ENCODE data around the gene ANGEL1. TPM values are rescaled to one million over a fixed set of nuclear protein-coding genes. Genes with fewer than 3 reads are reported as not detected.

Gene ANGEL1
- total RNA-seq, 1 donor from 2014 or later: 14.8 TPM

DNA sequence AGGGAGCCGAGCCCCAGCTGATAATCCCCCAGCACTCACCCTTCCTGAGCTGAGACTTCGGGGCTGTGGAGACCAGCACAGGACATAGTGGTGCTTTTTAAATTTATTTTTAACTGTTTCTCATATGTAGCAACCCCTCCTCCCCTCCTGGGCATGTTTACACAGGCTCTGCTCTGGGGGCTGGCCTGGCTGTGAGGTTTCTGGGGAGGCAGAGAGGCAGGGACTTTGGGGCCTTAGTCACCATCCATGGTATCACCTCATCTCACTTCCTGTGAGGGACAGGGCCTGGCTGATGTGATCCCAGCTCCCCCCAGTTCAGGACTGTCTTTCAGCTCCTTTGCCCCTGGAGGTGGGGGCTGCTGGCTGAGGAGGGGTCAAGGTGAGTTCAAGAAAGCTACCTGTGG is 31.0 kb downstream of the ANGEL1 start:
- Mint-ChIP-seq H3K4me1 (ENCODE audit: low read depth) (peaks cover 49% of the 10 kb centered on the region), H3K9me3 (no peaks in the 10 kb centered on the region), H3K36me3 (ENCODE audit: low read depth) (peaks cover 20% of the 10 kb centered on the region), H3K4me3 (no peak overlapping the region), H3K27me3 (ENCODE audit: insufficient read depth) (no peaks in the 10 kb centered on the region), H3K27ac (peak overlapping the region; percentile 28)
- no peak for DNase-seq (ENCODE audit: low spot score)
- intact Hi-C loops (cut with micrococcal nuclease): loop anchor here (1.0 to 2.0 kb wide), 2 partner anchors 13 to 31 kb away; partner anchors contain the start of gene ANGEL1

DNA sequence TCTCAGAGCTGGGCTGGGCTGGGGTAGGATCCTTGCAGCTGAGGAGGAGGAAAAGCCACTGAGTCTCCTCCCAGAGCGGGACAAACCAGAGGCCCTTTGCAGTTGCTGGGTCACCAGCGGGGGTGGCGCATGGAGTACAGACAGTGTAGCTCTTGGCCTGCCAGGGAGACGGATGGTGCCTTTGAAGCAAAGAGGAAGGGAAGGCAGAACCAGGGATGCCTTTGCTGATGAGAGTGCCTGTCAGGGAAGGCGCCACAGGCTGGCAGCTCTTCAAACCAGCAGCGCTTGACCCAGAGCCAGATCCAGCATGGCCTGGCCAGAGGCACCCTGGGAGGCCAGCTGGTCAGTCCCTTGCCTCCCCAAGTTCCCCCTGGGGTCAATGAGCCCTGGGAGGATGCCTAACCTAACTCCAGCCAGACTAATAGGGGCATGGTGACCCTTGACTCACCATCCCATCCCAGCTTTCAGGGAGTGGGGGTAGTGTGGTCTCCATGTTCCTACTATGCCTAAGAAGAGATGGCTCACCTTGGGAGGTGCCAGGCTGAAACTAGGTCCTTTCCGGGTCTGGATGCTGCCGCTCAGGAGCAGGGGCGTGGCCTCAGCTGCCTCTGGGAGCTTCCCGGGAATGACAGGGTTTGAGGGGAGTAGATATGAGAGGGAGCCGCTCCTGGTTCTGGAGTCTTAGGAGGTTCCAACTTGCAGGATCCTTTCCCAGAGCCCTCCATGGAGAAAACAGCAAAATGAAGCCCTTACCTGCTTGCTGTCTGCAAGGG is 31.6 kb downstream of the ANGEL1 start:
- DNase-seq (ENCODE audit: low spot score): no peak
- Mint-ChIP-seq H3K9me3 (no peaks in the 10 kb centered on the region), H3K27ac (peak overlapping the region; percentile 52), H3K36me3 (ENCODE audit: low read depth) (peaks cover 20% of the 10 kb centered on the region), H3K4me1 (ENCODE audit: low read depth) (peaks cover 49% of the 10 kb centered on the region), H3K27me3 (ENCODE audit: insufficient read depth) (no peaks in the 10 kb centered on the region), H3K4me3 (no peak overlapping the region)
- intact Hi-C loops (cut with micrococcal nuclease): no loop called here

DNA sequence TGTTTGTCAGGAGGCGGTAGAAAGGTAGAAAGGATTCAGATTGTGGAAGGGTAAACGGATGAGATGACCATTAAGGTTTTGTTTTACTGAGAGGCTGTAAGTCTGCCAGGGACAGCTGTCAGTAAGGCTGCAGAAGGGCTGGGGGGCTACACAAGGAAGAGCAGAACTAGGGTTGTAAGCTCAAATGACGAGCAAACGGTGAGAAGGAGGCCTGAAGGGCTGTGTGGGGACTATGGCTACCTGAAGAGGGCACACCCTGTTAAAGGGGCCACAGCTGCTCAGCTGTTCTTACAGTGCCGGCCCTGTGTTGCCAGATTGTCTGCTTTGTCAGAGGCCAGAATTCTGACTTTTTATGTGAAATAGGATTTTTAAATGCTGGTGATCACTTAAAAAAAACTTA is 32.3 kb downstream of the ANGEL1 start:
- no peak for DNase-seq (ENCODE audit: low spot score)
- Mint-ChIP-seq H3K27me3 (ENCODE audit: insufficient read depth) (no peaks in the 10 kb centered on the region), H3K27ac (peak overlapping the region; percentile 31), H3K9me3 (no peaks in the 10 kb centered on the region), H3K4me1 (ENCODE audit: low read depth) (peaks cover 49% of the 10 kb centered on the region), H3K4me3 (no peak overlapping the region), H3K36me3 (ENCODE audit: low read depth) (peaks cover 18% of the 10 kb centered on the region)
- intact Hi-C loops (cut with micrococcal nuclease): no loop called here

DNA sequence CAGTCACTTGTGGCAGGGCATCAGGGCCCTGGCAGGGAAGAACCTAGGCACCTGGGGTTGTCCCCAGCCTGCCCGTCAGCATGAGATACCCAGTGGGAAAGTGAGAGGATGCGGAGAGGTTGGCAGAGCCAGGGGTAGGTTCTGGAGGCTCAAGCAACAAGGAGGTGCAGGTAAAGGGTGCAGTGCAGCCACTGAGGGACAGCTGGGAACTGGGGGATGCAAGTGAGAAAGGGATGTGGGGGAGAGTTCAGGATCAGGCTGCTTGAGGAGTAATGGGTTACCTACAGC is 32.7 kb downstream of the ANGEL1 start:
- Mint-ChIP-seq H3K36me3 (ENCODE audit: low read depth) (peaks cover 18% of the 10 kb centered on the region), H3K27me3 (ENCODE audit: insufficient read depth) (no peaks in the 10 kb centered on the region), H3K4me3 (no peak overlapping the region), H3K4me1 (ENCODE audit: low read depth) (peaks cover 49% of the 10 kb centered on the region), H3K9me3 (no peaks in the 10 kb centered on the region), H3K27ac (peak overlapping the region; percentile 31)
- no peak for DNase-seq (ENCODE audit: low spot score)
- intact Hi-C loops (cut with micrococcal nuclease): no loop called here

DNA sequence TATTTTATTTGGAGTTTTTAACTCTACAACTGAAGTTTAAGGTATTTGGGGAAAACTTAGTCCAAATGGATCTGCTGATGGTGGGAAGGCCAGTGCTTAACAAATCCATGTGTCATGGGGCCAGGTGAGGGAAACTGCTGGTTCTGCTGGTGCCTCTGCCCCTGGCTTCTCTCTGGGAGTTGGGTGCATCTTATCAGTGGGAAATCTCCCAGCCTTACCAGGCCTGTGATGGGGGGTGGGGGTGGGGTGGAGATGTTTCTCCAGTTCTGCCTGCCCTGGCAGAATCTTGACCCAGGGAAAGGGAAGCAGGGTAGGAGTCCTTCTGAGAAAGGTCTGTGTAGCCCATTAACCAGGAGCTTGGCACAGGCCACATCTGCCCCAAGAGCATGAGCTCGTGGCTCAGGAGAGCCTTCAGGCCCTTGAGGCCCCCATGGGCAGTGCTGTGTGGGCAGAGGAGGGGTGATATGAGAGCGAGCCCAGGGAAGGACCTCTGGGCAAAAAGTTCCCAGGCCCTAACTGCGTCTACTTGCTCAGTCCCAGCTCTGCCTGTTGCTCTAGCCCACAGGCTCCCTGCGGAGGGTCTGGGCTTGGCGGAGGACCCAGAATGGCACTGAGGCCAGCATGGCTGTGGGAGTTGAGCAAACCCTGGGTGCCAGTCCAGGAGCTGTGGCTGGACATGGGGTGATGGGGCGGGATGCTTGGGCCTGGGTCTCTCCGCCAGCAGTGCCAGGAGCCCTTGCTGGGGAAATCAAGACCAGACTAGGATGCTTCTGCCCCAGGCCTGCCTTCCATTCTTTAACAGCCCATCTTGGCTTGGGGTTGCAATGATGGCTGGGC is 33.2 kb downstream of the ANGEL1 start:
- Mint-ChIP-seq H3K4me3 (no peak overlapping the region), H3K27ac (no peak overlapping the region)

DNA sequence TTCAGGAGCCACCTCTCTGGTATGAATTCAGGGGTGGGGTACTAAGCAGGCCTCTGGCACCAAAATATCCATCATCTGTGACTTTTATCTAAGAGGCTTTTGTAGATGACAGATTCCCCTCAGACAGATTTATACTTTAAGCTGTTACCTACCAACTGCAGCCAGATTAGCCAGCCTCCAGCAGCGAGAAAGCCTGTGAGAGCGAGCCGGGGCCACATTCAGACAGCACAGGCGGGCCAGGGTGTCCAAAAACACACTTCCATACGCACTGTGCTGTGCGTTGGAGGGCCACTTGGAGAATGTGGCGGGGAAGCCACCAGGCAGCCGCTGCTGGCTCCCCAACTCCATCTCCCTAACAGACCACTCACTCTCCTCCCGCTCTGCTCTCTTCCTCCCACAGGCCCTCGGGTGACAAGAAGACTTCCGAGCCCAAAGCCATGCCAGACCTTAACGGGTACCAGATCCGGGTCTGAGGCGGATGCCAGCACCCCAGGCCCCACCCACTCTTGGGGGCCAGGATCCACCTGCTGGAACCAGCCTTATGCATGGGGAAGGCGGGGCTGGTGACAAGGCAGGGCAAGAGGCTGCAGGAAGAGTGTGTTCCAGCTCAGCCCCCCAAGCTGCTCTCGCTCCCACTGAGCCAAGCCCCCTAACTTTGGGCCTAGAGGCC is 34.0 kb downstream of the ANGEL1 start:
- intact Hi-C loops (cut with micrococcal nuclease): no loop called here
- Mint-ChIP-seq H3K4me3 (no peak overlapping the region), H3K36me3 (ENCODE audit: low read depth) (peaks cover 16% of the 10 kb centered on the region), H3K9me3 (no peaks in the 10 kb centered on the region), H3K4me1 (ENCODE audit: low read depth) (peaks cover 43% of the 10 kb centered on the region), H3K27me3 (ENCODE audit: insufficient read depth) (no peaks in the 10 kb centered on the region), H3K27ac (no peak overlapping the region)
- DNase-seq (ENCODE audit: low spot score): no peak

More for the DNA sequence above, 33.2 kb downstream of the ANGEL1 start:
- Mint-ChIP-seq H3K4me1 (ENCODE audit: low read depth) (peaks cover 47% of the 10 kb centered on the region), H3K27me3 (ENCODE audit: insufficient read depth) (no peaks in the 10 kb centered on the region), H3K9me3 (no peaks in the 10 kb centered on the region), H3K36me3 (ENCODE audit: low read depth) (peaks cover 16% of the 10 kb centered on the region)
- DNase-seq (ENCODE audit: low spot score): no peak
- intact Hi-C loops (cut with micrococcal nuclease): no loop called here

DNA sequence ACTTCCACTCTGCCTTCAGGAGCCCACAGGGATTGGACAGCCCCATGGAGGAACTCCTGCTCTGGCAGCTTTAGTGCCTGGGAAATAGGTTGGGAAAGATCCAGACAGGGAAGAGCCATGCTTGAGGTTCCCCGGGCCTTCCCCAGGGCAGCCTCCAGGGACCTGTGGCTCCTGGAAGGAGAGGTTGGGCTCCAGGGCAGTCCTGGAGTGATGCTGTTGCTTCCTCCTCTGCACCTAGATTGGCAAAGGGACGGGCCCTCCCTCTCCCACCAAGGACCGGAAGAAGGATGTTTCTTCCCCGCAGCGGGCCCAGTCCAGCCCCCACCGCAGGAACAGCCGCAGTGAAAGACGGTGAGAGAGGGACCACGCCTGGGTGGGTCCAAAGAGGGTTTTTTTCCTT is 35.0 kb downstream of the ANGEL1 start:
- H3K36me3 Mint-ChIP-seq (ENCODE audit: low read depth): peaks cover 12% of the 10 kb centered on the region
- no peak for DNase-seq (ENCODE audit: low spot score)
- H3K4me3 Mint-ChIP-seq: no peak overlapping the region
- H3K27me3 Mint-ChIP-seq (ENCODE audit: insufficient read depth): no peaks in the 10 kb centered on the region
- no peaks in the 10 kb centered on the region for H3K9me3 Mint-ChIP-seq
- H3K4me1 Mint-ChIP-seq (ENCODE audit: low read depth): peaks cover 39% of the 10 kb centered on the region
- intact Hi-C loops (cut with micrococcal nuclease): no loop called here
- no peak overlapping the region for H3K27ac Mint-ChIP-seq

DNA sequence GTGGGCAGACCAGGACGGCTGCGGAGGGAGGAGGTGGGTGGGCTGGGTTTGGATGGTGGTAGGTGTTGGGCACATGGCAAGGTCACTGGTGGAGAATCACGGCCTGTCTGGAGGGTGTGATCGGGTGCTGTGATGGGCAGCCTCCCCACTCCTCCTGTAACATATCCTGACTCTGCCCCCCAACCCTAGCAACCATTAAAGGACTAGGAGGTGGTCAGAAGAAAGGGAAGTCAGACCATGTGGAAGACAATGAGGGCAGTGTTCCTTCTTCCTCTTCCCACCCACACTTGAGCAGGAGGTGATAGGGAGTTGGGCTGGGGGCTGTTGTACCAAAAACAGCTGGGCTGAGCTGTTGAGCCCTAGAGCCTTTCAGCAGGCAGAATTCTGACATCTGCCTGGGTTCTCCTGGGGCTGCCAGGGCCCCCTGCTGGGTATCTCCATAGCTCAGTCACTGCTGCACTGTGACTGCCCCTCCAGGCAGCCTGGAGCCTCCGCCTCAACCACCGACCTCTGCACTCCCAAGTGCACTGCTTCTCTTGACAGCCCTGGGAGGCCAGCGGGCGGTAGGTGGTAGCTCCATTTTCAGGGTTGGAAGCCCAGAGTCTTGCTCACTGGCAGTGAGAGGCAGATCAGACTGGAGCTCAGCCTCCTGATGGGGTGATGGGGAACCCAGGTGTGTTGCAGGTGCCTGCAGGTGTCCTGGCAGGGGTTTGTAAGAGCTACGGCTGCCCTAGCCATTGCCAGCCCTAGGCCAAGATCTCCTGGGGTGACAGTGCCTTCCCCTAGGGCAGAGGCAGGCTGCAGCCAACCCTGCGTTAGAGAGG is 36.0 kb downstream of the ANGEL1 start:
- H3K4me1 Mint-ChIP-seq (ENCODE audit: low read depth): peaks cover 28% of the 10 kb centered on the region
- no peaks in the 10 kb centered on the region for H3K9me3 Mint-ChIP-seq
- H3K36me3 Mint-ChIP-seq (ENCODE audit: low read depth): peaks cover 10% of the 10 kb centered on the region
- H3K27ac Mint-ChIP-seq: no peak overlapping the region
- DNase-seq (ENCODE audit: low spot score): no peak
- no peaks in the 10 kb centered on the region for H3K27me3 Mint-ChIP-seq (ENCODE audit: insufficient read depth)
- no peak overlapping the region for H3K4me3 Mint-ChIP-seq
- intact Hi-C loops (cut with micrococcal nuclease): no loop called here

DNA sequence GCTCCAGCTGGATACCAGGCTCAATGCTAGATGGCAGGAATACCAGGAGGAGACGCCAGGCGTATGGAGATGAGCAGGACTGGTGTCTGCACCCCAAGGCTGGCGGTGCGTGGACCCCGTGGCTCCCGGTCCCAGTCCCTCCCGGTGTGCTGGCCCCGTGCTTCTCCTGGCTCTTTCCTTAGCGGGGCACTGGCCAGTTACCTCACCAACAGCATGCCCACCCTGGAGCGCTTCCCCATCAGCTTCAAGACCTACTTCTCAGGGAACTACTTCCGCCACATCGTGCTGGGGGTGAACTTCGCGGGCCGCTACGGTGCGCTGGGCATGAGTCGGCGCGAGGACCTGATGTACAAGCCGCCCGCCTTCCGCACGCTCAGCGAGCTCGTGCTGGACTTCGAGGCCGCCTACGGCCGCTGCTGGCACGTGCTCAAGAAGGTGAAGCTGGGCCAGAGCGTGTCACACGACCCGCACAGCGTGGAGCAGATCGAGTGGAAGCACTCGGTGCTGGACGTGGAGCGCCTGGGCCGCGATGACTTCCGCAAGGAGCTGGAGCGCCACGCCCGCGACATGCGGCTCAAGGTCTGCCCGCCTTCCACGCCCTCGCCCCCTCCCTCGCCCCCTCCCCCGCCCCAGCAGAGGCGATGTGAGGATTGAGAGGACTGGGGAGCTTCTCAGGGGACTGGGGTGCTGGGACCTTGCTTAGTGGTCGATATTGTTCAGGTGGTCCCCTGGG is 36.8 kb downstream of the ANGEL1 start:
- intact Hi-C loops (cut with micrococcal nuclease): no loop called here
- peaks cover 10% of the 10 kb centered on the region for H3K36me3 Mint-ChIP-seq (ENCODE audit: low read depth)

DNA sequence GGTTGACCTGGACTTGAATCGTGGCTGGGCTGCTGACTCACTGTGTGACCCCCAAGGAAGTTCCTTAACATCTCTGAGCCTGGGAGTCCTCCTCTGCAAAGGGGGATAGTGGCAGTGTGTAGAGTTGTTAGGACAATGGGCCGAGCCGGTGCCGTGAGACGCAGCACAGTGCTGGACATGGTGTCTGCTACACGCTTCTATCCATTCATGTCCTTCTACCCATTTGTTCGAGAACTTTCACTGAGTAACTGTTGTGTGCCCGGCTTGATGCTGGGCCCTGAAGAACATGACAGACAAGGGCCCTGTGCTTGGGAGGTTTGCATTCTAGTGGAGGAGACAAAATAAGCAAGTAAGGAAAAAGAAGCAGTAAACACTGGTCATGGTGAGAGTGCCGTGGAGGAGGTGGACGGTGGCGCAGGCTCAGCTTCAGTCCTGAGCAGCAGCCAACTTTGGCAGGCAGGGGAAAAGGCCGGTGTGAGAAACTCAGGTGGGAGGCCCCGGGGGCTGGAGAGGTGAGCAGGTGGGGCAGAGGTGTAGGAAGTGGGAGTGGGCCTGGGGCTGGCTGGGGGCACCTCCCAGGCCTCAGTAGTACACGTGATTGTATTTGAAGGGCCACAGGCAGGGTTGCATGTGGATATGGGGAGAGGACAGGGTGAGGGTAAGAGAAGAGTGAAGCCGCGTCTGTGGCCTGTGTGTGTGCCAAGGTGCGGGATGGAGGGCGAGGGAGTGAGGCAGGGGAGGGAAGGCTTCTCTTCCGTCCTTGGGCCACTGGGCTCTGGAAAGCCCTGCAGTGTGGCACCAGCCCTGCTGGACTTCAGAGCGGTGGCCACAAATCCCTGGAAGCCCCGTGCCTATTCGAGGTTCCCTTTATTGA is 37.6 kb downstream of the ANGEL1 start:
- intact Hi-C loops (cut with micrococcal nuclease): no loop called here
- no peaks in the 10 kb centered on the region for H3K9me3 Mint-ChIP-seq
- no peak overlapping the region for H3K4me3 Mint-ChIP-seq
- H3K27ac Mint-ChIP-seq: no peak overlapping the region
- peaks cover 2% of the 10 kb centered on the region for H3K36me3 Mint-ChIP-seq (ENCODE audit: low read depth)
- H3K27me3 Mint-ChIP-seq (ENCODE audit: insufficient read depth): peaks cover 7% of the 10 kb centered on the region
- peaks cover 17% of the 10 kb centered on the region for H3K4me1 Mint-ChIP-seq (ENCODE audit: low read depth)
- DNase-seq (ENCODE audit: low spot score): no peak

More for the DNA sequence above, 36.8 kb downstream of the ANGEL1 start:
- H3K9me3 Mint-ChIP-seq: no peaks in the 10 kb centered on the region
- peaks cover 4% of the 10 kb centered on the region for H3K27me3 Mint-ChIP-seq (ENCODE audit: insufficient read depth)
- peaks cover 22% of the 10 kb centered on the region for H3K4me1 Mint-ChIP-seq (ENCODE audit: low read depth)
- no peak overlapping the region for H3K4me3 Mint-ChIP-seq
- H3K27ac Mint-ChIP-seq: no peak overlapping the region
- DNase-seq (ENCODE audit: low spot score): no peak

DNA sequence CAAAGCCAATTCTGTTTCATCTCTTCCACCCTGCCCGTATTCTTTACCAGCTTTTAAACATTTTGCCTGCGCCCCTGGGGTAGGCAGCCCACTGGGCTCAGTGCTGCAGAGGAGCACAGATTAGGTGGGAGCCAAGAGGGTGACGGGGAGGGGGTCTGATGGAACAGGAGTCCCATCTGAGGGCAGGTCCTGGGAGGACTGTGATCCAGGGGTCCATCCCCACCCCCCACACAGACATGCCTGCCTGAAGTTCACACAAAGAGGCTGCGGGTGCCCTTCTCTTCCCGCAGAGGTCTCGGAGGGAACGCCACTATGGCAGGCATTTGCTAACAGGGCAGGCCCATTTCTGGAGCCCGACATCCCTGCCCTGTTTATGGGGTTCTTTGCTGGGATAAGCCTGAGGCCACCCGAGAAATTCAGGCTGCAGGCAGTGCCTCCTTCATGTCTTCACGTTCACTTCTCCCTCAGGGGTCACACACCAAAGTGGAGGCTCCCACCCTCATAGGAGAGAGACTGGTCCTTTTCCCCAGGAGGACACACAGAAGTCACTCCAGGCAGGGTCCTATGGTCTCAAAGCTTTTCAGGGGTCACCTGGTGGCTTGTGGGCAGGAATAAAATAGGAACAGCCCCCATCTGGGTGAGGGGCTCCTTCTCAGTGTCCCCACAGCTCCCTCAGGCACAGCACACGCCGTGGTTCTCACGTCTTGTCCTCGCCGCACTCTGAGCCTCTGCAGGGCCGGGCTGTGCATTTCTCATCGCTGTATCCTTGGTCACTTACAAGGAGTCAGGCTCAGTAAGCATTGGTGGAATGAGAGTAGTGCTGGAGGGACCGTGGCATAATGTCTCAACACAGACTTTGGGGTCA is 38.5 kb downstream of the ANGEL1 start:
- no peak overlapping the region for H3K27ac Mint-ChIP-seq
- intact Hi-C loops (cut with micrococcal nuclease): no loop called here

More for the DNA sequence above, 38.5 kb downstream of the ANGEL1 start:
- Mint-ChIP-seq H3K4me1 (ENCODE audit: low read depth) (peaks cover 15% of the 10 kb centered on the region), H3K27me3 (ENCODE audit: insufficient read depth) (peaks cover 7% of the 10 kb centered on the region), H3K9me3 (no peaks in the 10 kb centered on the region), H3K4me3 (no peak overlapping the region), H3K36me3 (ENCODE audit: low read depth) (no peaks in the 10 kb centered on the region)
- no peak for DNase-seq (ENCODE audit: low spot score)

Measured in activated T-helper 1 cell treated with anti-CD3 and anti-CD28 coated beads, Interleukin-12 subunit alpha, Interleukin-12 subunit beta, Interleukin-2, Interleukin-4 antibody, amounts not matched to agents 30 ng/mL and 10 ng/mL and 1 ng/mL, durations not matched to agents 14 hours and 24 hours and 36 hours (primary cell).